ENCODE results near the gene CLCNKB. TPM values are rescaled to one million over a fixed set of nuclear protein-coding genes. Genes with fewer than 3 reads are reported as not detected.
"Not testable (repeated sequence)": the region's sequence is repeated elsewhere in the genome, so short reads cannot be mapped to it uniquely, and the experiment has no call there.

Gene CLCNKB
- total RNA-seq, 1 experiment from 2014 or later, result 0.81 TPM

DNA sequence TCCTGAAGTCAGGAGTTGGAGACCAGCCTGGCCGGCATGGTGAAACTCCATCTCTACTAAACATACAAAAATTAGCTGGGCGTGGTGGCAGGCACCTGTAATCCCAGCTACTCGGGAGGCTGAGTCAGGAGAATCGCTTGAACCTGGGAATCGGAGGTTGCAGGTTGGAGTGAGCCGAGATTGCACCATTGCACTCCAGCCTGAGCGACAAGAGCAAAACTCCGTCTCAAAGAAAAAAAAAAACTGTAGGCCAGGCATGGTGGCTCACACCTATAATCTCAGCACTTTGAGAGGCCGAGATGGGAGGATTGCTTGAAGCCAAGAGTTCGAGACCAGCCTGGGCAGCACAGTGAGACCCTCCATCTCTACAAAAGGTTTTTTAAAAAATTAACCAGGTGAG is 42.3 kb upstream of the CLCNKB start:
- H4K20me1 ChIP-seq (ENCODE audit: insufficient read depth); H3K79me2 ChIP-seq (ENCODE audit: insufficient read depth, low read length); RAD21 ChIA-PET (ENCODE audit: low non-redundant PET in 1 of 2, low total read pairs in 2 of 2, uncharacterized antibody in 2 of 2, unreplicated experiment in 2 of 2); ATAC-seq; CTCF ChIA-PET; POLR2A ChIA-PET; H3K4me1 ChIP-seq (ENCODE audit: control insufficient read depth in 1 of 2, insufficient read depth in 2 of 2, low read length in 2 of 2); H3K36me3 ChIP-seq (ENCODE audit: control insufficient read depth in 1 of 2, insufficient read depth in 2 of 2, low read length in 2 of 2); H3K9ac ChIP-seq (ENCODE audit: low read length); BruUV-seq (replicated peaks); H3K27me3 ChIP-seq (ENCODE audit: insufficient read depth, low read length); H3K4me2 ChIP-seq (ENCODE audit: low read length); H3K9me3 ChIP-seq (ENCODE audit: control insufficient read depth in 1 of 2, insufficient read depth in 1 of 2, low read depth in 1 of 2, low read length in 2 of 2); H3K4me3 ChIP-seq (replicated peaks in 1 of 2; ENCODE audit: low read depth in 1 of 2, low read length in 2 of 2); H3K9me2 ChIP-seq (ENCODE audit: insufficient read depth); H3K27ac ChIP-seq (ENCODE audit: low read depth, low read length); DNase-seq (ENCODE audit: low read depth, low spot score); H2AFZ ChIP-seq (ENCODE audit: low read depth, low read length, poor library complexity, severe bottlenecking): not testable (repeated sequence)
- intact Hi-C loops (cut with micrococcal nuclease), result loop anchor here (10.0 kb wide), 1 partner anchor 184 kb away; no protein-coding TSS in a partner anchor

GRCh38 chr1:16005597-16005996 is 38.0 kb upstream of the CLCNKB start:
- H3K9me3 ChIP-seq (ENCODE audit: control insufficient read depth in 1 of 2, insufficient read depth in 1 of 2, low read depth in 1 of 2, low read length in 2 of 2), result no peaks in the 10 kb centered on the region
- no peak overlapping the region for H2AFZ ChIP-seq (ENCODE audit: low read depth, low read length, poor library complexity, severe bottlenecking)
- RAD21 ChIA-PET (ENCODE audit: low non-redundant PET in 1 of 2, low total read pairs in 2 of 2, uncharacterized antibody in 2 of 2, unreplicated experiment in 2 of 2), result no interaction called here
- BruUV-seq (replicated peaks), result no TSS peak
- H3K36me3 ChIP-seq (ENCODE audit: control insufficient read depth in 1 of 2, insufficient read depth in 2 of 2, low read length in 2 of 2), result no peaks in the 10 kb centered on the region
- H3K4me1 ChIP-seq (ENCODE audit: control insufficient read depth in 1 of 2, insufficient read depth in 2 of 2, low read length in 2 of 2), result peaks cover 0 to 5% of the 10 kb centered on the region in 2 experiments; a peak in 1 of 4 replicates
- H4K20me1 ChIP-seq (ENCODE audit: insufficient read depth), result no peaks in the 10 kb centered on the region
- no peaks in the 10 kb centered on the region for H3K27me3 ChIP-seq (ENCODE audit: insufficient read depth, low read length)
- no peaks in the 10 kb centered on the region for H3K79me2 ChIP-seq (ENCODE audit: insufficient read depth, low read length)
- ATAC-seq, result no peak
- H3K4me3 ChIP-seq (replicated peaks in 1 of 2; ENCODE audit: low read depth in 1 of 2, low read length in 2 of 2), result no peak overlapping the region
- H3K9ac ChIP-seq (ENCODE audit: low read length), result no peak overlapping the region
- CTCF ChIA-PET, result no interaction called here
- no peak overlapping the region for H3K27ac ChIP-seq (ENCODE audit: low read depth, low read length)
- no peaks in the 10 kb centered on the region for H3K9me2 ChIP-seq (ENCODE audit: insufficient read depth)
- no peak for TF ChIP-seq ZFX (IDR thresholded peaks at IDR 0.05)
- TF ChIP-seq YY1 (IDR thresholded peaks at IDR 0.05; ENCODE audit: extremely low read depth, insufficient replicate concordance, low read depth, low read length), result no peak
- no peak for TF ChIP-seq CTCF (IDR thresholded peaks at IDR 0.05 in 2 of 3, conservative IDR thresholded peaks at IDR 0.05 in 1 of 3; ENCODE audit: borderline replicate concordance in 1 of 3, insufficient read depth in 1 of 3, low read depth in 2 of 3, low read length in 2 of 3)
- TF ChIP-seq POLR2AphosphoS5 (IDR thresholded peaks at IDR 0.05; ENCODE audit: low read depth, low read length), result no peak
- TF ChIP-seq EZH2 (IDR thresholded peaks at IDR 0.05), result no peak
- no peak overlapping the region for H3K4me2 ChIP-seq (ENCODE audit: low read length)
- no peak for DNase-seq (ENCODE audit: low read depth, low spot score)
- intact Hi-C loops (cut with micrococcal nuclease), result loop anchor here (10.0 kb wide), 1 partner anchor 179 kb away; no protein-coding TSS in a partner anchor
- POLR2A ChIA-PET, result no interaction called here

Measured in HCT116 (cell line).